Lower lobe of right lung (tissue), 2 donors: ENCODE measurements around the gene ZNF462. TPM values are rescaled to one million over a fixed set of nuclear protein-coding genes. Genes with fewer than 3 reads are reported as not detected.

Experiments
- ATAC-seq, 2 donors: fragments of 200-7000 bp; cut with Tn5 transposase; one replicate each; pipeline ENCODE4 v1.9.1; 2020 to 2022; ENCODE audit warnings: mild to moderate bottlenecking in 2 of 2, moderate library complexity in 2 of 2
- DNase-seq: peaks from one replicate; pipeline ENCODE4 v3.0.0-alpha.2; 2020
- H3K27ac ChIP-seq: fragments of 200-600 bp; one replicate; pipeline ENCODE4 v1.8.0; 2022
- H3K27me3 ChIP-seq: fragments of 200-600 bp; one replicate; pipeline ENCODE4 v1.8.0; 2022; ENCODE audit warnings: low read depth
- H3K36me3 ChIP-seq: fragments of 200-600 bp; one replicate; pipeline ENCODE4 v1.8.0; 2022; ENCODE audit warnings: mild to moderate bottlenecking
- H3K4me1 ChIP-seq: fragments of 200-600 bp; one replicate; pipeline ENCODE4 v1.8.0; 2022
- H3K4me3 ChIP-seq: fragments of 200-600 bp; one replicate; pipeline ENCODE4 v1.8.0; 2022; ENCODE audit warnings: mild to moderate bottlenecking
- H3K9me3 ChIP-seq: fragments of 200-600 bp; one replicate; pipeline ENCODE4 v1.8.0; 2022
- intact Hi-C: fragments of 100-400 bp; cut with DNase I; formaldehyde crosslinking; loops from one replicate; pipeline ENCODE4 v1.11.0; 2022
- total RNA-seq: library from RNA; stranded (reverse); fragmentation: NEBNext Ultra II Directional; extraction: Animal tissue kit (Norgen Biotek cat#: 25700); gene quantifications from one replicate; pipeline ENCODE4 v1.2.1, GENCODE V29; 2021
- TF ChIP-seq, protein P1 (sequence below): fragments of 200-600 bp; IDR thresholded peaks from one replicate; pipeline ENCODE4 v1.8.0; 2022; ENCODE audit warnings: antibody characterized with exemption, mild to moderate bottlenecking
- donor health status: DM: no; HTN: yes; CAD: no; lungs with severe emphysema.

The ZNF462 gene
- total RNA-seq, 1 donor from 2014 or later: 24.4 TPM

DNA sequence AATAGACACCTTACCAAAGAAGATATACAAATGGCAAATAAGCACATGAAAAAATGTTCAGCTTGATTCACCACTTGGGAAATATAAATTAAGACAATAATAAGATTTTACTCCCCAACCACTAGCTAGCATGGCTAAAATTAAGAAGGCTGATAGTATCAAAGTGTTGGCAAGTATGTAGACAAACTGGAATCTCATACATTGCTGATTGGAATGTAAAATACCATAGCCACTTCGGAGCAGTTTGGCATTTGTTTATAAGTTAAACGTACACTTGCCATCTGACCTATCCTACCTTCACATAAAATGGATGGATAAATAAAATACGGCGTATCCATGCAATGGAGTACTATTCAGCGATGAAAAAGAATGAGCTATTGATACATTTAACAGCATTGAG lies 129.2 kb downstream of the ZNF462 start:
- TF ChIP-seq, protein P1, sequence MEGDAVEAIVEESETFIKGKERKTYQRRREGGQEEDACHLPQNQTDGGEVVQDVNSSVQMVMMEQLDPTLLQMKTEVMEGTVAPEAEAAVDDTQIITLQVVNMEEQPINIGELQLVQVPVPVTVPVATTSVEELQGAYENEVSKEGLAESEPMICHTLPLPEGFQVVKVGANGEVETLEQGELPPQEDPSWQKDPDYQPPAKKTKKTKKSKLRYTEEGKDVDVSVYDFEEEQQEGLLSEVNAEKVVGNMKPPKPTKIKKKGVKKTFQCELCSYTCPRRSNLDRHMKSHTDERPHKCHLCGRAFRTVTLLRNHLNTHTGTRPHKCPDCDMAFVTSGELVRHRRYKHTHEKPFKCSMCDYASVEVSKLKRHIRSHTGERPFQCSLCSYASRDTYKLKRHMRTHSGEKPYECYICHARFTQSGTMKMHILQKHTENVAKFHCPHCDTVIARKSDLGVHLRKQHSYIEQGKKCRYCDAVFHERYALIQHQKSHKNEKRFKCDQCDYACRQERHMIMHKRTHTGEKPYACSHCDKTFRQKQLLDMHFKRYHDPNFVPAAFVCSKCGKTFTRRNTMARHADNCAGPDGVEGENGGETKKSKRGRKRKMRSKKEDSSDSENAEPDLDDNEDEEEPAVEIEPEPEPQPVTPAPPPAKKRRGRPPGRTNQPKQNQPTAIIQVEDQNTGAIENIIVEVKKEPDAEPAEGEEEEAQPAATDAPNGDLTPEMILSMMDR: no peak
- peaks cover 8% of the 10 kb centered on the region for H3K36me3 ChIP-seq
- H3K27me3 ChIP-seq: no peaks in the 10 kb centered on the region
- intact Hi-C loops: no loop called here
- H3K27ac ChIP-seq: no peak overlapping the region
- H3K9me3 ChIP-seq: no peaks in the 10 kb centered on the region
- H3K4me1 ChIP-seq: no peaks in the 10 kb centered on the region
- DNase-seq (no peak), ATAC-seq (no peak)
- no peak overlapping the region for H3K4me3 ChIP-seq

DNA sequence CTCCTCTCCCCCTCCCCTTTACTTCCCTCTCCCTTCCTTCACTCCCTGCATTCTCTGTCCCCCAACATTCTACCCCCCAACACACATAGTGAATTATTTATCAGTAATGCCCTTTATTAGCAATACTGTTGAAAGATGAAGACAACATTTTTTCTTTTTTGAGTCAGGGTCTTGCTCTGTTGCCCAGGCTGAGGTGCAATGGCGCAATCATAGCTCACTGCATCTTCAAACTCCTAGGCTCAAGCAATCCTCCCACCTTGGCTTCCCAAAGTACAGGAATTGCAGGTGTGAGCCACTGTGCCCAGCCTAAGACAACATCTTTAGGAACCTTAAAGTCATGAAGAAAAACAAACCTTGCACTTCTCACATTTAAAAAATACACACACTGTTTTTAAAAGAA lies 130.6 kb downstream of the ZNF462 start:
- Histone ChIP-seq H3K4me3 (no peak overlapping the region), H3K36me3 (peaks cover under 1% of the 10 kb centered on the region), H3K9me3 (no peaks in the 10 kb centered on the region), H3K4me1 (no peaks in the 10 kb centered on the region), H3K27me3 (no peaks in the 10 kb centered on the region), H3K27ac (no peak overlapping the region)
- intact Hi-C loops: no loop called here
- TF ChIP-seq, protein P1: no peak
- DNase-seq (no peak), ATAC-seq (no peak)

DNA sequence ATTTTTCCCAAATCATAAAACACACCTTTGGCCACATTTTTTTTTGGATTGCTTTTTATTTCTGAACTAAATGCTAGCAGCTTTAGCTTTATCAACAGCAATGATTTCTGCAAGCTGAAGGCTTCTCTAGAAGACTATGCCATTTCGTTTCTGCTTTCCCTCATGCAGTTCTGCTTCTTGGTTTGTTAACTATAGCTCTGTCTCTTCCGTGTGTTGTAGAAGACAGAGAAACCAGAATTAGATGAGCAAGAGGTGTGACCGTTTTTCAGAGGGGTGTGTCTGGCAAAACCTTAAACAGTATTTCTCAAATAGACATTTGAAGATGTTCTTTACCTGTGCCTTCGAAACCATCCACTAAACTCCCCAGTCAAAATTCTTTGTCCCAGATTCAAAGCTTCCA lies 131.5 kb downstream of the ZNF462 start:
- H3K27me3 ChIP-seq: no peaks in the 10 kb centered on the region
- TF ChIP-seq, protein P1: no peak
- no peak for ATAC-seq
- H3K27ac ChIP-seq: no peak overlapping the region
- no peak overlapping the region for H3K4me3 ChIP-seq
- H3K9me3 ChIP-seq: no peaks in the 10 kb centered on the region
- DNase-seq: no peak
- no peaks in the 10 kb centered on the region for H3K4me1 ChIP-seq
- H3K36me3 ChIP-seq: no peaks in the 10 kb centered on the region
- intact Hi-C loops: no loop called here

DNA sequence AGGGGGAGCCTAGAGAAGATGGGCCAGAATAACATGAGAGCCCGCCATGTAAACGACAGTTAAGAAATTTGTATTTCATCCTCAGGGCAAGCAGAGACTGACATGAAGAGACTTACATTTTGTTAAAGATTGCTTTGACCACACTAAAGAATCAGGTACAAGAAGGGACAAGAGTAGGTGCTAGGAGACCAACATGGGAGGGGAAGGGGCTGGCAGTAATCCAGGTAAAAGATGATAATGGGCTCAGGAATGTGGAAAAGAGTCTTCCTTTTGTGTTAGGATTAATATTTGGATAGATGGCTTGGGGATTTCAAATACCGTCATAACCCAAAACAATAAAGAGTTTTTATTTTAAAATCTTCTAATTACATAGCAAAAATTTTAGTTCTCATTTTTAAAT lies 137.3 kb downstream of the ZNF462 start:
- Histone ChIP-seq H3K27ac (no peak overlapping the region), H3K9me3 (no peaks in the 10 kb centered on the region), H3K4me3 (no peak overlapping the region), H3K4me1 (no peaks in the 10 kb centered on the region), H3K27me3 (no peaks in the 10 kb centered on the region), H3K36me3 (peaks cover 7% of the 10 kb centered on the region)
- ATAC-seq (no peak), DNase-seq (no peak)
- TF ChIP-seq, protein P1: no peak
- intact Hi-C loops: no loop called here

DNA sequence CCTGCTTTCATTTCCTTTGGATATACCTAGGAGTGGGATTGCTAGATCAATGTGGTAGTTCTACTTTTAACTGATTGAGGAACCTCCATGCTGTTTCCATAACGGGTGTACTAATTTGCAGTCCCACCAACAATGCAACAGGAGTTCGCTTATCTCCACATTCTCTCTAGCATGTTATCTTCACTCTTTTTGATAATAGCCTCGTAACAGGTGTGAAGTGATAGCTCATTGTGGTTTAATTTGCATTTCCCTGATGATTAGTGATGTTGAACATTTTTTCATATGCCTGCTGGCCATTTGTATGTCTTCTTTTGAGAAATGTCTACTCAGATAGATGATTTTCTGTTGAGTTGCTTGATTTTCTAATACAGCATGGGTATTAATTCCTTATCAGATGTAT lies 142.2 kb downstream of the ZNF462 start:
- ATAC-seq (no peak), DNase-seq (no peak)
- TF ChIP-seq, protein P1: no peak
- Histone ChIP-seq H3K4me1 (no peaks in the 10 kb centered on the region), H3K4me3 (no peak overlapping the region), H3K36me3 (peaks cover 24% of the 10 kb centered on the region), H3K27me3 (no peaks in the 10 kb centered on the region), H3K9me3 (no peaks in the 10 kb centered on the region), H3K27ac (no peak overlapping the region)
- intact Hi-C loops: no loop called here

DNA sequence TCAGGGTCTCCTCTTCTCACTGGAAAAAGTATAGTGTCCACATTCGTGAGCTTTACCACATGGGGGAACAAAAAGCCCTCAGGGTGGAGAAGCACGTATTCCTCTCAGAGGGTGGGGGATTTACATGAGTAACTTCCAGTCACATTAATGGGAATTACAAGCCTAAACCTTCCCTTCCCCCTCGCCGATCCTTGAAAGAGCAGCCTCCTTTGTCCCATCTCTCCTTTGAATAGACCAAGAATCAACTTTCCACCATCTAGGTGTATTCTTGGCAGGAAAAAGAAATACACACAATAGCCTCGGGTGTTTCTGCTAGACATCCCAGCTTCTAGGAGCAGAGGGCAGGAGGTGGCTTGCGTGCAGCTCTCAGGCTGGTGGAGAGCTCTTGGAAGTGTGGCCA lies 144.4 kb downstream of the ZNF462 start:
- H3K27ac ChIP-seq: no peak overlapping the region
- ATAC-seq (no peak), DNase-seq (no peak)
- no peaks in the 10 kb centered on the region for H3K4me1 ChIP-seq
- intact Hi-C loops: no loop called here
- no peaks in the 10 kb centered on the region for H3K27me3 ChIP-seq
- TF ChIP-seq, protein P1: no peak
- H3K4me3 ChIP-seq: no peak overlapping the region
- peaks cover 35% of the 10 kb centered on the region for H3K36me3 ChIP-seq
- H3K9me3 ChIP-seq: no peaks in the 10 kb centered on the region
